Lower leg skin (tissue), 3 donors: ENCODE measurements around the gene OR2D2.

ENCODE experiments used
- CTCF ChIP-seq, 3 donors: fragments of 450-650 bp; IDR thresholded peaks; one replicate each; pipeline ENCODE4 v1.5.1; 2016; ENCODE audit warnings: antibody characterized with exemption in 3 of 3, mild to moderate bottlenecking in 3 of 3, moderate library complexity in 2 of 3
- POLR2A ChIP-seq, 2 donors: fragments of 450-650 bp; IDR thresholded peaks; one replicate each; pipeline ENCODE4 v1.6.1; 2016 to 2017; ENCODE audit warnings: antibody characterized with exemption in 2 of 2, mild to moderate bottlenecking in 1 of 2, moderate library complexity in 1 of 2

GRCh38 chr11:6898911-6899310 is 6.6 kb upstream of the OR2D2 start:
- no peak for TF ChIP-seq CTCF (IDR thresholded peaks at IDR 0.05)
- no peak for TF ChIP-seq POLR2A (IDR thresholded peaks at IDR 0.05)
